Naive B cell (primary cell): Measurements from ENCODE around the gene PGAM2. TPM values are rescaled to one million over a fixed set of nuclear protein-coding genes. Genes with fewer than 3 reads are reported as not detected.

ENCODE experiments used
- ATAC-seq, 2 donors: fragments of 150-1000 bp; cut with Tn5 transposase; 2 replicates each; pipeline ENCODE4 v1.10.0; 2021; ENCODE audit warnings: low read depth in 2 of 2, mild to moderate bottlenecking in 2 of 2, moderate library complexity in 2 of 2
- DNase-seq: peaks from one replicate; pipeline ENCODE4 v3.0.0; 2022
- H3K27ac Mint-ChIP-seq, 6 donors: one replicate each; pipeline ENCODE4 v1.8.0; 2020 to 2022; ENCODE audit warnings: mild to moderate bottlenecking in 6 of 6, mixed read lengths in 6 of 6, moderate library complexity in 5 of 6, inconsistent platforms in 2 of 6
- H3K27me3 Mint-ChIP-seq, 3 donors: one replicate each; pipeline ENCODE4 v1.8.0; 2021 to 2022; ENCODE audit warnings: mixed read lengths in 3 of 3, mild to moderate bottlenecking in 1 of 3
- H3K36me3 Mint-ChIP-seq, 2 donors: one replicate each; pipeline ENCODE4 v1.8.0; 2020 to 2022; ENCODE audit warnings: mixed read lengths in 2 of 2, inconsistent platforms in 1 of 2, mild to moderate bottlenecking in 1 of 2
- H3K4me1 Mint-ChIP-seq, 3 donors: one replicate each; pipeline ENCODE4 v1.8.0; 2020 to 2022; ENCODE audit warnings: mixed read lengths in 3 of 3, inconsistent platforms in 1 of 3, mild to moderate bottlenecking in 1 of 3, moderate library complexity in 1 of 3
- H3K4me3 Mint-ChIP-seq, 8 donors: one replicate each; pipeline ENCODE4 v1.8.0; 2020 to 2022; ENCODE audit warnings: mild to moderate bottlenecking in 8 of 8, mixed read lengths in 8 of 8, moderate library complexity in 8 of 8, inconsistent platforms in 2 of 8
- H3K9me3 Mint-ChIP-seq, 7 donors: one replicate each; pipeline ENCODE4 v1.8.0; 2020 to 2022; ENCODE audit warnings: mixed read lengths in 7 of 7, mild to moderate bottlenecking in 5 of 7, inconsistent platforms in 2 of 7, moderate library complexity in 1 of 7
- polyA plus RNA-seq, 6 donors: library from polyadenylated mRNA; unstranded; fragments of 300-500 nt; fragmentation: Illumina TruSeq; gene quantifications; one replicate each; pipeline ENCODE4 v1.2.3, GENCODE V29; 2021; ENCODE audit warnings: low read depth in 6 of 6

The PGAM2 gene
- polyA plus RNA-seq, 6 donors from 2014 or later, result not detected

DNA sequence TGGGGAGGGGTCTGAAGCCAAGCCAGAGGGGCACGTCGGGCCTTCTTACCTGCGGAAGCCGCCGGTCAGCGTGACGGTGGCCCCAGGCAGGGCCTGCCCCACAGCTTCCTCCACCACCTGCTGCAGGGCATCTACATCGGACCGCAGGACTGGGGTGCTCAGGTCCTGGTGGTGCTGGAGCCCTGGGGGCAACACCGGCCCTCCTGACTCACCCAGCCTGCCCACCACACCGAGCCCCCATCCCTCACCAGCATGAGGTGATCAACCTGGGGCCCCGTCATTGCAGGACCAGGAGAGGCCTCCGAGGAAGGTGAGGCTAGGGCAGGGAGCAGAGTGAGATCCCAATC, 9.0 kb upstream of the PGAM2 start:
- H3K27me3 Mint-ChIP-seq, result no peaks in the 10 kb centered on the region
- no peaks in the 10 kb centered on the region for H3K9me3 Mint-ChIP-seq
- peaks cover 43 to 89% (median 88%) of the 10 kb centered on the region in 3 donors for H3K4me1 Mint-ChIP-seq
- peaks cover 16% of the 10 kb centered on the region in 2 donors for H3K36me3 Mint-ChIP-seq
- peak; percentile 11 to 17 for ATAC-seq
- H3K4me3 Mint-ChIP-seq, result peak overlapping the region; percentile 60 to 90 (median 74)
- peak overlapping the region; percentile 97 to 99 (median 99) for H3K27ac Mint-ChIP-seq
- DNase-seq, result no peak

- no peaks in the 10 kb centered on the region for H3K27me3 Mint-ChIP-seq
- H3K9me3 Mint-ChIP-seq, result no peaks in the 10 kb centered on the region
- peak overlapping the region; percentile 97 to 99 (median 99) for H3K27ac Mint-ChIP-seq
- peak overlapping the region; percentile 60 to 90 (median 76) for H3K4me3 Mint-ChIP-seq
- H3K4me1 Mint-ChIP-seq, result peaks cover 44 to 90% (median 88%) of the 10 kb centered on the region in 3 donors
- DNase-seq, result peak; percentile 87
- peaks cover 16% of the 10 kb centered on the region in 2 donors for H3K36me3 Mint-ChIP-seq
- peak; percentile 93 to 95 for ATAC-seq
Observed at GRCh38 chr7:44073664-44074348, 8.4 kb upstream of the PGAM2 start.

DNA sequence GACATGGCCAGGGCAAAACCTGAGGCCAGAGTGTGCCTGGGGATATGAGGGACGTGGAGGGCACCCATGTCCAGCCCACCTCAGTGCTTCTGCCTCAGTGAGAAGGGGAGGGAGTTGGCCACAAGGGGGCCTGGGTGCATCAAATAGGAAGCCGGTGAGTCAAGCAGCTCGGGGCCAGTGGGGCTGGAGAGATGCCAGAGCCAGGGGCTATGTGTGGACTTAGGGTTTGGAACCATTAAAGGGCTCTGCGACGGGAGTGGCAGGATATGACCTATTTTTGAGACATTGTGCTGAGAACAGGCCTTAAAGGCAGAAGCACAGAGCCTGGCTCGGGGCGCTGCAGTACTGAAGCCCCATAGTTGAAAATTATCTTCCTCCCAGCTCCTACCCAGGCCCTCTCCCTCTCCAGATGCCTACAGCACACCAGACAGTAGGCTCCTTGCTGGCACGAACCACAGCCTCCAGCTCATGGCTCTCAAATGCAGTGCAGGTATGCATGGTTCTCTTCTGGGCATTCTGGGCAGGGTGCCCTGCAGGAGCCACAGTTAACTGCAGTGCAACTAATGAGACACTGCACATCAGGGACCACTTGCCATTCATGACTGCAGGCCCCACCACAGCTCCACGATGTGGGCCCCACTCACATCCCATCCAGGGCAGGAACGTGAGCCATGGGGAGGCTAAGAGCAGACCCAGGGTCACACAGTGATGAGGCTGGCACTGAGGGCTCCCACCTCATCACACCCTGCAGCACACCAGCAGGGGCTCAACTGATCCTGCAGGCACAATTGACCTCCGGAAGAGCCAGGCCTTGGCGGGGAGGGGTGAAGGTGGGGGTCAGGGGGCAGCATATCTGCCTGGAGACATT, 7.2 kb upstream of the PGAM2 start:
- peaks cover 42 to 89% (median 88%) of the 10 kb centered on the region in 3 donors for H3K4me1 Mint-ChIP-seq
- H3K27ac Mint-ChIP-seq, result peak overlapping the region; percentile 93 to 99 (median 96)
- H3K4me3 Mint-ChIP-seq, result peak overlapping the region in 4 of 8 donors; percentile 15 to 69 (median 37)
- no peak for DNase-seq
- H3K9me3 Mint-ChIP-seq, result no peaks in the 10 kb centered on the region
- H3K36me3 Mint-ChIP-seq, result peaks cover 4 to 8% of the 10 kb centered on the region in 2 donors
- no peaks in the 10 kb centered on the region for H3K27me3 Mint-ChIP-seq
- ATAC-seq, result no peak

DNA sequence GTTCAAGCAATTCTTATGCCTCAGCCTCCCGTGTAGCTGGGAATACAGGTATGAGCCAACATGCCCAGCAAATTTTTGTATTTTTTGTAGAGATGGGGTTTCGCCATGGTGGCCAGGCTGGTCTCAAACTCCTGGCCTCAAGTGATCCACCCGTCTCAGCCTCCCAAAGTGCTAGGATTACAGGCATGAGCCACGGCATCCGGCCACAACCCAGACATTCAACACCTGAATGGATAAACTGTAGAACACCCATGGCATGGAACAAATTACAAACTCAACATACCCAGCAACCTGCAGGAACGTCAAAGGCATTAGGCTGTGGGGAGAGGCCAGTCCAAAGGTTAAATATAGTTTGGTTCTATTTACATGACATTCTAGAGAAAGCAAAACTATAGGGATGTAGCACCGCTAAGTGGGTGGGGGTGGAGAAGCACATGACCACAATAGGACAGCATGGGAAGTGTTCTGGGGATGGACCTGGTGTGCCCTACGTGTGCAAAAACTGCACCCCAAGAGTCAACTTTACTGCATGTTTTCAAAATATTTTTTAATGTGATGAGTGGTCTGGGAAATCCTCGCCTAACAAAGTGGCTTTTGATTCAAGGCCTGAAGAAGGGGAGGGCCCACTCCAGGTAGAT, 6.5 kb upstream of the PGAM2 start:
- Mint-ChIP-seq H3K27ac (peak overlapping the region; percentile 93 to 99 (median 96)), H3K36me3 (no peaks in the 10 kb centered on the region), H3K4me3 (peak overlapping the region in 3 of 8 donors; percentile 6 to 53 (median 21)), H3K4me1 (peaks cover 44 to 91% (median 88%) of the 10 kb centered on the region in 3 donors), H3K9me3 (peaks cover 0 to 1% (median 0%) of the 10 kb centered on the region in 7 donors), H3K27me3 (no peaks in the 10 kb centered on the region)
- ATAC-seq, result no peak
- no peak for DNase-seq

GRCh38 chr7:44068054-44068453, 2.7 kb upstream of the PGAM2 start:
- Mint-ChIP-seq H3K36me3 (no peaks in the 10 kb centered on the region), H3K4me1 (peaks cover 52 to 86% (median 75%) of the 10 kb centered on the region in 3 donors), H3K27ac (peak overlapping the region in 4 of 6 donors; percentile 14 to 76 (median 27)), H3K4me3 (peak overlapping the region in 1 of 8 donors; percentile 68), H3K27me3 (no peaks in the 10 kb centered on the region), H3K9me3 (peaks cover 0 to 3% (median 0%) of the 10 kb centered on the region in 7 donors)
- ATAC-seq, result no peak
- DNase-seq, result no peak

- DNase-seq, result no peak
- Mint-ChIP-seq H3K27me3 (no peaks in the 10 kb centered on the region), H3K4me3 (peak overlapping the region in 3 of 8 donors; percentile 34 to 38 (median 36)), H3K27ac (peak overlapping the region; percentile 24 to 97 (median 80)), H3K4me1 (peaks cover 48 to 82% (median 67%) of the 10 kb centered on the region in 3 donors), H3K36me3 (no peaks in the 10 kb centered on the region), H3K9me3 (peaks cover 0 to 3% (median 0%) of the 10 kb centered on the region in 7 donors)
- no peak for ATAC-seq
Observed at GRCh38 chr7:44067064-44067951, 1.9 kb upstream of the PGAM2 start.

DNA sequence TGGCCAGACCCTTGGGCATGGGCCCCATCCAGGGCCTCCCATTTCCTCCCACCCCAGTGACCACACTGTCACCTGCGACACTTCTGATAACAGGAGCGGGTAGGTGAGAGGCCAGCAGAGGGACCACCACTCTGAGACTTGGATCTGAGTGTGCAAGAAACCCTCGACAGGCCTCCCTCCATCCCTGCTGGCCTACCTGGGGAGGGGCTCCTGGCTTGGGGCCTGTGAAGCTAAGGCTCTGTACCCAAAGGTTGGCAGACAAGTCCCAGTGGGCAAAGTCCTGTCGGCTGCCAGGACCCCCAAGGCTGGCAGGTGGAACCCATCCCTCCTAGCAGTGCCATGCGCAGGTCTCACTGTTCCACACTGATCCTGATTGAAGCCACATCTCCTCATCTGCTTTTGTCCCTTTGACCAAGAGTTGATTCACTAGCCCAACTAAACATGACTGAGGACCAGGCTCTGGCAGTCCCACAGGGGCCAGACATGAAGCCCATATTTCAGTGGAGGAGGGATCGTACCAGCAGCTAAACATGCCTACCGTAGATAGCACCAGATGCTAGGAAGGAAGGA, 1.2 kb upstream of the PGAM2 start:
- Mint-ChIP-seq H3K36me3 (no peaks in the 10 kb centered on the region), H3K9me3 (peaks cover 0 to 3% (median 0%) of the 10 kb centered on the region in 7 donors), H3K4me3 (peak overlapping the region in 4 of 8 donors; percentile 24 to 38 (median 35)), H3K27ac (peak overlapping the region in 4 of 6 donors; percentile 84 to 97 (median 90)), H3K4me1 (peaks cover 42 to 76% (median 62%) of the 10 kb centered on the region in 3 donors), H3K27me3 (no peaks in the 10 kb centered on the region)
- DNase-seq, result no peak
- no peak for ATAC-seq

DNA sequence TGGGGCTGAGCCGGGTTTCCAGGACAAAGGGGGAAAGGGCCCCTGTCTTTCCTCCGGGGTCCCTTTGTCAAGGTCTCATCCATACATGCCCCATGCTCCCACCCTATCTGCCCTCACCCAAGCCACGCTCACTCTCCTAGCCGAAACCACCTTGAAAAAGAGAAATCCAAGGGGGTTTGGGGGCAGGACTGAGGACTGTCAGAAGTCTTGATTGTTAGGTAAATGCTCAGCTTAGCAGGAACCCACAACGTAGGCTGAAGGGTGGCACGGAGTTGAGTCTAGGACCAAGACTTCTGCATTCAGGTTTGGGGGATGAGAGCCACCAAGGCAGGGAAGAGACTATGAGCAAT, 719 bp upstream of the PGAM2 start:
- peak overlapping the region in 4 of 8 donors; percentile 26 to 53 (median 47) for H3K4me3 Mint-ChIP-seq

GRCh38 chr7:44064791-44065430, 456 bp downstream of the PGAM2 start:
- Mint-ChIP-seq H3K4me1 (peaks cover 55 to 76% (median 65%) of the 10 kb centered on the region in 3 donors), H3K9me3 (peaks cover 0 to 3% (median 0%) of the 10 kb centered on the region in 7 donors), H3K27me3 (no peaks in the 10 kb centered on the region), H3K36me3 (peaks cover 0 to 4% of the 10 kb centered on the region in 2 donors), H3K4me3 (peak overlapping the region in 6 of 8 donors; percentile 9 to 70 (median 18)), H3K27ac (peak overlapping the region in 5 of 6 donors; percentile 54 to 94 (median 84))
- no peak for DNase-seq
- ATAC-seq, result peak in 1 of 2 donors; percentile 50

More for the DNA sequence above, 719 bp upstream of the PGAM2 start:
- Mint-ChIP-seq H3K27ac (peak overlapping the region; percentile 61 to 94 (median 77)), H3K36me3 (no peaks in the 10 kb centered on the region), H3K9me3 (peaks cover 0 to 3% (median 0%) of the 10 kb centered on the region in 7 donors), H3K4me1 (peaks cover 47 to 76% (median 62%) of the 10 kb centered on the region in 3 donors), H3K27me3 (no peaks in the 10 kb centered on the region)
- DNase-seq, result no peak
- ATAC-seq, result peak; percentile 16 to 17

DNA sequence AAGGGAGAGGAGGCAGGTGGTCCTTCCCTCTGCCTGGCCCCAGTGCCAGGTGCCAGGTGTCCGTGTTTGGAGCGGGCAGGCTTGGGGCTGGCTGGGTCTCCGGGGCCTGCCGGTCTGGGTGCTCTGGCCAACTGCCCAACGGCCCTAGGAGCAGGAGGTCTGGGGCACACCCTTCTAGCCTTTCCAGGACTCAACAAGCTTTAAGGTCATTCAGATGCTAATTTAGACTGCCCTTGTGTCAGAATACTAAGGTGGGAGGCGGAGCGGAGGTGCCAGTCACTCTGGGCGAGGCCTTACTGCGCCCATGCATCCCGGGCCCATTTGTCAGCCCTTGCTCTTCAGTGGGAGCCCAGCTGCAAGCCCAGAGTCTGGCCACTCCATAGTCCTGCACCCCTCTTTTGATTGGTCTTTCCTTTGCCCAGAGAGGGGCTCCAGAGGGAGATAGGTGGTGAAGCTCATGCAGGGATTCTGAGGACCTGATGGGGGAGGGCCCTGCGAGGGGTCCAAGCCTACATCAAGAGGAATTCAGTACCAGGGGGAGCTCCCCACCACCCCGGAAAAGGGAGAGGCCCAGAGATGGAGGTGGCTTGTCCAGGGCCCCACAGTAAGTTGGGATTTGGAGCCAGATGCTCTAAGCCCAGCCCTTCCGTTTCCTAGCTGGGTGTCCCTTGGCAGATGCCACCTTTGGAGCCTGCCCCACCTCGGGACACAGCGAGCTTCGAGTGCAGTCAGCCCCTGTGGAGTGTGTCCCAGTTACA, 1.3 kb downstream of the PGAM2 start:
- no peak for DNase-seq
- Mint-ChIP-seq H3K27ac (peak overlapping the region in 3 of 6 donors; percentile 41 to 87 (median 60)), H3K9me3 (peaks cover 0 to 3% (median 0%) of the 10 kb centered on the region in 7 donors), H3K4me3 (no peak overlapping the region), H3K4me1 (peaks cover 56 to 76% (median 65%) of the 10 kb centered on the region in 3 donors), H3K36me3 (peaks cover under 1 to 7% of the 10 kb centered on the region in 2 donors), H3K27me3 (no peaks in the 10 kb centered on the region)
- ATAC-seq, result no peak

GRCh38 chr7:44063547-44063893, 1.8 kb downstream of the PGAM2 start:
- Mint-ChIP-seq H3K4me3 (no peak overlapping the region), H3K36me3 (peaks cover 6 to 7% of the 10 kb centered on the region in 2 donors), H3K9me3 (peaks cover 0 to 3% (median 0%) of the 10 kb centered on the region in 7 donors), H3K27ac (peak overlapping the region in 4 of 6 donors; percentile 16 to 87 (median 50)), H3K4me1 (peaks cover 60 to 77% (median 68%) of the 10 kb centered on the region in 3 donors), H3K27me3 (no peaks in the 10 kb centered on the region)
- no peak for DNase-seq
- no peak for ATAC-seq
